KMS-11 (cell line): Measurements from ENCODE around the gene FTL.
A peak's percentile ranks its signal among the peaks of the same experiment; 100 is the strongest.

Experiments used
- H2AFZ ChIP-seq: fragments of 200-600 bp; sonication (generic); 2 replicates; pipeline ENCODE4 v1.6.1; 2016; ENCODE audit warnings: antibody characterized with exemption, mixed run types, low read depth
- H3K27ac ChIP-seq: fragments of 200-600 bp; sonication (generic); 2 replicates; pipeline ENCODE4 v1.6.1; 2016; ENCODE audit warnings: mild to moderate bottlenecking, mixed run types
- H3K27me3 ChIP-seq: fragments of 200-600 bp; sonication (generic); 2 replicates; pipeline ENCODE4 v1.6.1; 2017; ENCODE audit warnings: mild to moderate bottlenecking, low read depth, mixed run types, moderate library complexity; ENCODE audit not compliant: insufficient read depth
- H3K36me3 ChIP-seq: fragments of 200-600 bp; sonication (generic); 2 replicates; pipeline ENCODE4 v1.6.1; 2017; ENCODE audit warnings: mild to moderate bottlenecking, mixed run types; ENCODE audit not compliant: insufficient read depth
- H3K4me1 ChIP-seq: fragments of 200-600 bp; sonication (generic); 2 replicates; pipeline ENCODE4 v1.6.1; 2016; ENCODE audit warnings: mild to moderate bottlenecking, low read depth, mixed run types; ENCODE audit not compliant: poor library complexity, severe bottlenecking
- H3K4me2 ChIP-seq: fragments of 200-600 bp; sonication (generic); 2 replicates; pipeline ENCODE4 v1.7.0; 2016; ENCODE audit warnings: mild to moderate bottlenecking, mixed run types
- H3K4me3 ChIP-seq: fragments of 200-600 bp; sonication (generic); IDR thresholded peaks from 2 replicates; pipeline ENCODE4 v1.6.1; 2017; ENCODE audit warnings: low read depth, low read length, mixed read lengths; ENCODE audit not compliant: insufficient read depth
- H3K79me2 ChIP-seq: fragments of 200-600 bp; sonication (generic); 2 replicates; pipeline ENCODE4 v1.6.1; 2016; ENCODE audit warnings: low read depth, mixed run types; ENCODE audit not compliant: insufficient read depth
- H3K9ac ChIP-seq: fragments of 200-600 bp; sonication (generic); 2 replicates; pipeline ENCODE4 v1.6.1; 2016; ENCODE audit warnings: mild to moderate bottlenecking, mixed run types
- H4K20me1 ChIP-seq: fragments of 200-600 bp; sonication (generic); 2 replicates; pipeline ENCODE4 v1.6.1; 2016; ENCODE audit warnings: mild to moderate bottlenecking, mixed run types; ENCODE audit not compliant: insufficient read depth
- TF ChIP-seq, protein P1 (sequence below): fragments of 200-600 bp; sonication (generic); conservative IDR thresholded peaks from 2 replicates; pipeline ENCODE4 v1.6.1; 2017; ENCODE audit warnings: low read depth, mild to moderate bottlenecking, antibody characterized with exemption, low read length, moderate library complexity, mixed read lengths

FTL gene

GRCh38 chr19:48969276-48970138 is 4.4 kb downstream of the FTL start:
- no peak overlapping the region for H3K4me2 ChIP-seq
- H4K20me1 ChIP-seq, result no peaks in the 10 kb centered on the region
- H3K4me3 ChIP-seq, result no peak overlapping the region
- no peak overlapping the region for H3K27ac ChIP-seq
- no peak overlapping the region for H3K9ac ChIP-seq
- no peaks in the 10 kb centered on the region for H3K36me3 ChIP-seq
- no peak overlapping the region for H2AFZ ChIP-seq
- H3K4me1 ChIP-seq, result peaks cover 17% of the 10 kb centered on the region
- H3K79me2 ChIP-seq, result peaks cover 11% of the 10 kb centered on the region
- H3K27me3 ChIP-seq, result no peaks in the 10 kb centered on the region
- TF ChIP-seq, protein P1, sequence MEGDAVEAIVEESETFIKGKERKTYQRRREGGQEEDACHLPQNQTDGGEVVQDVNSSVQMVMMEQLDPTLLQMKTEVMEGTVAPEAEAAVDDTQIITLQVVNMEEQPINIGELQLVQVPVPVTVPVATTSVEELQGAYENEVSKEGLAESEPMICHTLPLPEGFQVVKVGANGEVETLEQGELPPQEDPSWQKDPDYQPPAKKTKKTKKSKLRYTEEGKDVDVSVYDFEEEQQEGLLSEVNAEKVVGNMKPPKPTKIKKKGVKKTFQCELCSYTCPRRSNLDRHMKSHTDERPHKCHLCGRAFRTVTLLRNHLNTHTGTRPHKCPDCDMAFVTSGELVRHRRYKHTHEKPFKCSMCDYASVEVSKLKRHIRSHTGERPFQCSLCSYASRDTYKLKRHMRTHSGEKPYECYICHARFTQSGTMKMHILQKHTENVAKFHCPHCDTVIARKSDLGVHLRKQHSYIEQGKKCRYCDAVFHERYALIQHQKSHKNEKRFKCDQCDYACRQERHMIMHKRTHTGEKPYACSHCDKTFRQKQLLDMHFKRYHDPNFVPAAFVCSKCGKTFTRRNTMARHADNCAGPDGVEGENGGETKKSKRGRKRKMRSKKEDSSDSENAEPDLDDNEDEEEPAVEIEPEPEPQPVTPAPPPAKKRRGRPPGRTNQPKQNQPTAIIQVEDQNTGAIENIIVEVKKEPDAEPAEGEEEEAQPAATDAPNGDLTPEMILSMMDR, result no peak

DNA sequence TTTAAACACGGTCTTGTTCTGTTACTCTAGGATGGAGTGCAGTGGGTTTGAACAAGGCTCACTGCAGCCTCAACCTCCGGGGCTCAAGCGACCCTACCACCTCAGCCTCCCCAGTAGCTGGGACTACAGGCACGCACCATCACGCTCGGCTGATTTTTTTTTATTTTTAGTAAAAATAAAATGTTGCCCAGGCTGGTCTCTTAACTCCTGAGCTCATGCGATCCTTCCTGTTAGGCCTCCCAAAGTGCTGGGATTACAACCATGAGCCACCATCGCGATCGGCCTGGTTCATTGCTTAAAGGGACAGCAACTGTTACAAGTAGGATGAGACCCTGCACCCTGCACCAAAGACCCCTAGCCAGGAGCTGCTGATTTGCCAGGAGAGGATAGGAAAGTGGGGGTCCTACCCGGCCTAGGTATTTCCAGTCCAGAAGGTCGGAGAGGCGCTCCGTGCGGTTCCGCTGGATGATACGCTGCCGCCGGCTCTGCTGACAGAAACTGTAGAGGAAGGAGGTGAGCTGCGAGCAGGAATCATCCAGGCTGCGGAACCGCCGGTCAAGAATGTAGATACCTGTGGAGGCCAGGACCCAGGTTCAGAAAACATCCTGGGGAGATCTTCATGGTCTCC is 5.1 kb downstream of the FTL start:
- Histone ChIP-seq H3K79me2 (peaks cover 11% of the 10 kb centered on the region), H3K4me2 (no peak overlapping the region), H4K20me1 (no peaks in the 10 kb centered on the region), H3K4me1 (peaks cover 15% of the 10 kb centered on the region), H3K4me3 (no peak overlapping the region), H3K36me3 (no peaks in the 10 kb centered on the region), H3K27ac (no peak overlapping the region), H3K27me3 (no peaks in the 10 kb centered on the region), H3K9ac (no peak overlapping the region), H2AFZ (no peak overlapping the region)
- TF ChIP-seq, protein P1, result no peak

- H2AFZ ChIP-seq, result no peak overlapping the region
- no peaks in the 10 kb centered on the region for H3K36me3 ChIP-seq
- H3K4me1 ChIP-seq, result peaks cover 15% of the 10 kb centered on the region
- TF ChIP-seq, protein P1, result peak; percentile 90
- H3K4me2 ChIP-seq, result no peak overlapping the region
- H4K20me1 ChIP-seq, result no peaks in the 10 kb centered on the region
- no peak overlapping the region for H3K27ac ChIP-seq
- H3K79me2 ChIP-seq, result peaks cover 10% of the 10 kb centered on the region
- no peak overlapping the region for H3K4me3 ChIP-seq
- no peak overlapping the region for H3K9ac ChIP-seq
- H3K27me3 ChIP-seq, result no peaks in the 10 kb centered on the region
Measured at GRCh38 chr19:48970923-48971395, 5.8 kb downstream of the FTL start.

DNA sequence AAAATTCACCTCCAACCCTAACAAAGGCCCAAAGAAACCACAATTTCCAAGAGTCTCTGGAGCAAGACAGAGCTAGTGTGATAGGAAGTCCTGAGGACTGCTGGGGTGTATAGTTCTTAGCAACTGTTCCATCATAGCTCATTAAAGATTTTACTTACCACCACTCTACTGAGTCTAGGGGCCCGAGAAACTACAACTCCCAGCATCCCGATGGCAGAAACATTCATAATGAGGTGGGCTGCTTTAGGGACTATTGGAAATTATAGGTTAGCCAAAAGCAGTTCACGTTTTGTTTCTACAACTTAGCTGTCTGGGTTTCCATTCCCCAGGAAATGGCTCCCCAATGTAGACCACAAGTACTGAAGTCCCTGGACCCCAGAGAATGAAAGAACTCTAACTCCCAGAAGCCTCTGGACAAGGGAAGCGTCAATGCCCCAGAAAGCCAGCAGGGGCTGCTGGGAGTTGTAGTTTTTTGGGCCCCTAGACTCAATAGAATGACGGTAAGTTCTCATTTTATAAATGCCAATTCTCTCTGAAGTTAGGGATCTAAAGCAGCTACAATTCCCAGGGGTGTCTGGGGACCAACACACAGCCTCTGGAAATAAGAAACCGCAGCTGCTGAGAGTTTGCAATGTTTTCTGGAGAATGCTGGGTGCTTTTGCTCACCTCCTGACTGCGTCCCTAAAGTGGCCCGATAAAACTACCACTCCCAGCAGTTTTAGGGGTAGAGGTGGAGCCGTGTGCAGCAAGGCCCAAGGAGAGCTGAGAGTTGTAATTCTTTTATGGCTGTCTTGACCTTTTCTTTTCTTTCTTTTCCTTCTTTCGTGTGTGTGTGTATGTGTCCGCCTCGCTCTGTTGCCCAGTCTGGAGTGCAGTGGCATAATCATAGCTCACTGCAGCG is 11.1 kb downstream of the FTL start:
- Histone ChIP-seq H3K9ac (no peak overlapping the region), H2AFZ (no peak overlapping the region), H4K20me1 (no peaks in the 10 kb centered on the region), H3K4me1 (peaks cover 35% of the 10 kb centered on the region), H3K4me3 (no peak overlapping the region), H3K4me2 (no peak overlapping the region), H3K27me3 (no peaks in the 10 kb centered on the region), H3K79me2 (no peaks in the 10 kb centered on the region), H3K36me3 (no peaks in the 10 kb centered on the region), H3K27ac (no peak overlapping the region)
- TF ChIP-seq, protein P1, result peak; percentile 65
